MM.1S (cell line): ENCODE data around the gene CCSER1.

ENCODE experiments used
- DNase-seq: peaks from one replicate; pipeline ENCODE4 v3.0.0-alpha.2; 2015
- H2AFZ ChIP-seq: fragments of 300-600 bp; sonication (generic); 2 replicates; pipeline ENCODE4 v1.6.0; 2016; ENCODE audit warnings: antibody characterized with exemption, low read length
- H3F3A ChIP-seq: fragments of 300-600 bp; sonication (generic); 2 replicates; pipeline ENCODE4 v1.6.1; 2016; ENCODE audit warnings: mild to moderate bottlenecking, antibody characterized with exemption, low read length, moderate library complexity, mixed read lengths; ENCODE audit not compliant: insufficient read depth
- H3K27ac ChIP-seq: fragments of 300-600 bp; sonication (generic); 2 replicates; pipeline ENCODE4 v1.5.1; 2016; ENCODE audit warnings: mild to moderate bottlenecking, low read length
- H3K27me3 ChIP-seq: fragments of 300-600 bp; sonication (generic); replicated peaks from 2 replicates; pipeline ENCODE4 v1.6.0; 2016; ENCODE audit warnings: low read length; ENCODE audit not compliant: insufficient read depth
- H3K36me3 ChIP-seq: fragments of 300-600 bp; sonication (generic); replicated peaks from 2 replicates; pipeline ENCODE4 v1.6.1; 2016; ENCODE audit warnings: mild to moderate bottlenecking, low read length, mixed read lengths; ENCODE audit not compliant: insufficient read depth
- H3K4me1 ChIP-seq: fragments of 300-600 bp; sonication (generic); 2 replicates; pipeline ENCODE4 v1.6.1; 2016; ENCODE audit warnings: low read length, mixed read lengths
- H3K4me2 ChIP-seq: fragments of 300-600 bp; sonication (generic); 2 replicates; pipeline ENCODE4 v1.6.0; 2016; ENCODE audit warnings: low read depth, low read length
- H3K4me3 ChIP-seq: fragments of 300-600 bp; sonication (generic); 2 replicates; pipeline ENCODE4 v1.5.1; 2016; ENCODE audit warnings: low read length, mixed read lengths
- H3K79me2 ChIP-seq: fragments of 300-600 bp; sonication (generic); 2 replicates; pipeline ENCODE4 v1.6.1; 2016; ENCODE audit warnings: mixed run types, low read length, mixed read lengths
- H3K9ac ChIP-seq: fragments of 300-600 bp; sonication (generic); 2 replicates; pipeline ENCODE4 v1.6.1; 2016; ENCODE audit warnings: low read length, mixed read lengths
- H3K9me2 ChIP-seq: fragments of 300-600 bp; sonication (generic); replicated peaks from 2 replicates; pipeline ENCODE4 v1.6.1; 2016; ENCODE audit warnings: mild to moderate bottlenecking, low read length, mixed read lengths; ENCODE audit not compliant: insufficient read depth
- H3K9me3 ChIP-seq: fragments of 300-600 bp; sonication (generic); replicated peaks from 2 replicates; pipeline ENCODE4 v1.6.1; 2016; ENCODE audit warnings: mild to moderate bottlenecking, low read length, mixed read lengths; ENCODE audit not compliant: insufficient read depth
- H4K20me1 ChIP-seq: fragments of 300-600 bp; sonication (generic); 2 replicates; pipeline ENCODE4 v1.6.1; 2016; ENCODE audit warnings: mild to moderate bottlenecking, low read length, moderate library complexity, mixed read lengths; ENCODE audit not compliant: insufficient read depth
- CTCF ChIP-seq: fragments of 300-600 bp; sonication (generic); IDR thresholded peaks from 2 replicates; pipeline ENCODE4 v1.5.1; 2016; ENCODE audit warnings: antibody characterized with exemption, low read length, mixed read lengths
- EZH2 ChIP-seq: fragments of 300-600 bp; sonication (generic); optimal IDR thresholded peaks from 2 replicates; pipeline ENCODE3; 2017; ENCODE audit warnings: low read depth, mild to moderate bottlenecking, antibody characterized with exemption, low read length, mixed read lengths
- EZH2phosphoT487 ChIP-seq: fragments of 300-600 bp; sonication (generic); IDR thresholded peaks from 2 replicates; pipeline ENCODE4 v1.6.1; 2018; ENCODE audit warnings: antibody characterized with exemption, low read length

CCSER1 gene

GRCh38 chr4:91028228-91028627, 901.0 kb downstream of the CCSER1 start:
- H3K9me3 ChIP-seq, result no peaks in the 10 kb centered on the region
- TF ChIP-seq CTCF (no peak), EZH2 (no peak), EZH2phosphoT487 (no peak)
- no peaks in the 10 kb centered on the region for H3K4me1 ChIP-seq
- no peak overlapping the region for H3K27ac ChIP-seq
- H2AFZ ChIP-seq, result no peak overlapping the region
- no peak overlapping the region for H3K9ac ChIP-seq
- no peaks in the 10 kb centered on the region for H3K27me3 ChIP-seq
- H3F3A ChIP-seq, result no peaks in the 10 kb centered on the region
- no peaks in the 10 kb centered on the region for H4K20me1 ChIP-seq
- H3K79me2 ChIP-seq, result no peaks in the 10 kb centered on the region
- no peak overlapping the region for H3K4me2 ChIP-seq
- H3K9me2 ChIP-seq, result no peaks in the 10 kb centered on the region
- no peak overlapping the region for H3K4me3 ChIP-seq
- DNase-seq, result no peak
- H3K36me3 ChIP-seq, result no peaks in the 10 kb centered on the region

GRCh38 chr4:91031761-91032160, 904.6 kb downstream of the CCSER1 start:
- TF ChIP-seq CTCF (no peak), EZH2 (no peak), EZH2phosphoT487 (no peak)
- Histone ChIP-seq H4K20me1 (no peaks in the 10 kb centered on the region), H3K4me2 (no peak overlapping the region), H3K4me1 (no peaks in the 10 kb centered on the region), H3F3A (no peaks in the 10 kb centered on the region), H3K9ac (no peak overlapping the region), H2AFZ (no peak overlapping the region), H3K27me3 (no peaks in the 10 kb centered on the region), H3K4me3 (no peak overlapping the region), H3K79me2 (no peaks in the 10 kb centered on the region), H3K9me3 (no peaks in the 10 kb centered on the region), H3K9me2 (no peaks in the 10 kb centered on the region), H3K36me3 (no peaks in the 10 kb centered on the region), H3K27ac (no peak overlapping the region)
- DNase-seq, result no peak

DNA sequence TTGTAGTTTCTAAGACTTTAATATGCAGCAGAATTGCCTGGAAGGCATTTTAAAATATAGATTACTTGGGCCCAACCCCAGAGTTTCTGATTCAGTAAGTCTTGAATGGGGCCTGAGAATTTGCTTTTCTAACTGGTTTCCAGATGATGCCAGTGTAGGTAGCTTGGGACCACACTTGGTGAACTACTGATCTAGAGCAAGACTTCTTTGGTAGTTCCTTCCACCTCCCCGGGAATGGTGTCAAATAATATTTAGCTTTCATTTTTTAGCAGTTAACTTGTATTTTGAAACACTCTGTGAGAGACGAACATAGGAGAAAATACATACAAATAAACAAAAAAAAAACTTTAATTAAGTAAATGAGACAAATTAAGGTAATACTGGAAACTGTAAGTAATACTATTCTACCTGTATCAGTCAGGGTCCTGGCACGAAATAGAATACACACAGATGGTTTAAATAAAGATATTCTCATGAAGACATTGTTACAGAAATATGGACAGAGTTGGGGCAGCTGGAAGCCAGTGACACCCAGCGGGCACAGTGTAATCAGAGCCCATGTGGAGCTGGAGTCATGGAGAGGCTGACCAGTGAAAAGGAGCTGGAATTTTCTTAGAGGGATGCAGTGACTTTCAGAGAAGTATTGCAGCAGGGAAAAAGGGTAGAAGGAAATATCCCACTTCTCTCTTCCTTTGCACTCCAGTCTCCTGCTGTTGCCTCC, 905.7 kb downstream of the CCSER1 start:
- TF ChIP-seq EZH2, result no peak
- TF ChIP-seq CTCF, result no peak
- no peak for TF ChIP-seq EZH2phosphoT487

More for the DNA sequence above, 905.7 kb downstream of the CCSER1 start:
- Histone ChIP-seq H3K4me3 (no peak overlapping the region), H2AFZ (no peak overlapping the region), H3K4me1 (no peaks in the 10 kb centered on the region), H3K79me2 (no peaks in the 10 kb centered on the region), H3K4me2 (no peak overlapping the region), H4K20me1 (no peaks in the 10 kb centered on the region), H3F3A (no peaks in the 10 kb centered on the region), H3K27ac (no peak overlapping the region), H3K36me3 (no peaks in the 10 kb centered on the region), H3K9me3 (no peaks in the 10 kb centered on the region), H3K27me3 (no peaks in the 10 kb centered on the region), H3K9ac (no peak overlapping the region), H3K9me2 (no peaks in the 10 kb centered on the region)
- DNase-seq, result no peak
